Muscle of leg (tissue), 11 donors: ENCODE data around the gene SNX12. TPM values are rescaled to one million over a fixed set of nuclear protein-coding genes. Genes with fewer than 3 reads are reported as not detected.

Source experiments
- DNase-seq: peaks from one replicate; pipeline ENCODE4 v3.0.0; 2013
- H3K27ac ChIP-seq: one replicate; pipeline ENCODE4 v1.5.1; 2013; ENCODE audit warnings: mild to moderate bottlenecking, low read length, control low read depth
- H3K27me3 ChIP-seq: one replicate; pipeline ENCODE4 v1.6.1; 2013; ENCODE audit warnings: low read length; ENCODE audit not compliant: control insufficient read depth, insufficient read depth
- H3K36me3 ChIP-seq: one replicate; pipeline ENCODE4 v1.6.1; 2013; ENCODE audit warnings: low read length; ENCODE audit not compliant: control insufficient read depth, insufficient read depth
- H3K4me1 ChIP-seq: one replicate; pipeline ENCODE4 v1.6.1; 2013; ENCODE audit warnings: low read length; ENCODE audit not compliant: control insufficient read depth, insufficient read depth
- H3K4me3 ChIP-seq: one replicate; pipeline ENCODE4 v1.5.1; 2013; ENCODE audit warnings: low read length, control low read depth
- H3K9me3 ChIP-seq: replicated peaks from 2 replicates; pipeline ENCODE4 v1.6.1; 2013; ENCODE audit warnings: low read depth, low read length; ENCODE audit not compliant: control insufficient read depth
- WGBS: methylation state at CpG from one replicate; pipeline ENCODE4 v1.1.5; 2013; ENCODE audit warnings: missing lambda C conversion rate; ENCODE audit not compliant: insufficient coverage; 5-methylcytosine and 5-hydroxymethylcytosine counted together
- polyA plus RNA-seq, 8 donors: library from polyadenylated mRNA; unstranded; fragments of 120-200 nt; gene quantifications; one replicate each; pipeline versions ENCODE4 v1.2.1 to v1.2.3, GENCODE V29; 2013; ENCODE audit warnings: inconsistent platforms in 1 of 8, low replicate concordance in 1 of 8; ENCODE audit not compliant: insufficient read length in 8 of 8, insufficient read depth in 1 of 8
- total RNA-seq: library from RNA; stranded (reverse); fragments of 120-200 nt; gene quantifications from one replicate; pipeline ENCODE4 v1.2.4, GENCODE V29; 2013

SNX12 gene
- total and polyA plus RNA-seq, 9 donors, result 43.3 to 60.8 (median 51.7) TPM

DNA sequence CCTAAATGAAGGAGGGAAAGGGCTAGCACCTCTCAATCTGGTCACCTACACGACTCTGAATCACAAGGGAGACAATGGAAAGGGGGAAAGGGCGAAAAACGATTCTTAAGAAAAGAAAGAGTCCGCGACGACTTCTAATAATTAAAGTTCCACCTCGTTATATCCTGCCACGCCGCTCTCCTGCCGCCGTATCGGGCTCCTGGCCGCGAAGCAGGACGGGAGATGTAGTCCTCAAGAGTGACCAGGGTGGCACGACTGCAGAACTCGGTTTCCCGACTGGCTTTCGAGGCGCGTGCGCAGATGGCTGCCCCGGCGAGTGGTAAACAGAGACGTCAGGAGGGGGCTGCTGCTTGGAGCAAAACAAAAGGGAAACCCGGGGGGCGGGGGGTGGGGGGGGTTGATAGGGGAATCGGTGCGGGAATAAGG is 27.4 kb upstream of the SNX12 start, which contains the start of gene FOXO4:
Gene FOXO4, plus strand, starts transcription at position 297 of the 426 bp plus-strand sequence. CDS start 678 bp downstream, outside the sequence.
- peak; percentile 96 for DNase-seq
- H3K36me3 ChIP-seq, result no peaks in the 10 kb centered on the region
- WGBS, result 8% methylated on average over 19 of the region's 29 CpGs
- no peaks in the 10 kb centered on the region for H3K9me3 ChIP-seq
- peak within 1 kb of the TSS; percentile 62 for H3K4me3 ChIP-seq
- peaks cover 23% of the 10 kb centered on the region for H3K27me3 ChIP-seq
- peak within 1 kb of the TSS; percentile 89 for H3K27ac ChIP-seq
- peaks cover 16% of the 10 kb centered on the region for H3K4me1 ChIP-seq

- Histone ChIP-seq H3K9me3 (no peaks in the 10 kb centered on the region), H3K36me3 (no peaks in the 10 kb centered on the region), H3K27ac (no peak overlapping the region), H3K4me1 (peaks cover 13% of the 10 kb centered on the region), H3K4me3 (peak overlapping the region; percentile 62), H3K27me3 (peaks cover 21% of the 10 kb centered on the region)
- DNase-seq, result no peak
- 47% methylated on average over 4 of the region's 6 CpGs for WGBS
These were observed 26.9 kb upstream of the SNX12 start for GRCh38 chrX:71095033-71095432.

DNA sequence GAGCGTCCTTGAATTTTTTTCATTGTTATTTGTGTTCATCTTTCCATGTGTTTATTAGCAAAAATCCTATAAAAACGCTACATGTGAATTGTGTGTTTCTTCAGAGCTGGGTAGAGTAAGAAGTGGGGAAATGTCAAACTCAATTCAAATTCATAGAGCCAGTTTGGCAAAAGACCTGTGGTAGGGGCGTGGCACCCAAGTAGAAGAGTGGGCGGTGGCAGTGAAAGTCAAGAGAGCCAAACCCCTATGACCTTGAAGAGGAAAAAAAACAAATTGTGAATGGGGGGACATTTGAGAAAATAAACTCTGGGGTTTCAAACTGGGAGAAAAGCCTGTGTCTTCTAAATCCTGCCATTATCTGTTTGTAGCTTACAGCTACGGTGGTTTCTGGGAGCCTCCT is 23.1 kb upstream of the SNX12 start:
- no peak overlapping the region for H3K4me3 ChIP-seq
- peaks cover 7% of the 10 kb centered on the region for H3K27me3 ChIP-seq
- H3K36me3 ChIP-seq, result no peaks in the 10 kb centered on the region
- H3K4me1 ChIP-seq, result peaks cover 2% of the 10 kb centered on the region
- no peak for DNase-seq
- H3K9me3 ChIP-seq, result no peaks in the 10 kb centered on the region
- 80% methylated on average over 1 of the region's 5 CpGs for WGBS
- no peak overlapping the region for H3K27ac ChIP-seq

GRCh38 chrX:71085900-71086299 is 17.8 kb upstream of the SNX12 start:
- 83% methylated on average over 2 of the region's 4 CpGs for WGBS
- H3K9me3 ChIP-seq, result no peaks in the 10 kb centered on the region
- H3K27ac ChIP-seq, result no peak overlapping the region
- no peak for DNase-seq
- H3K27me3 ChIP-seq, result peaks cover 2% of the 10 kb centered on the region
- H3K4me1 ChIP-seq, result no peaks in the 10 kb centered on the region
- no peaks in the 10 kb centered on the region for H3K36me3 ChIP-seq
- no peak overlapping the region for H3K4me3 ChIP-seq

DNA sequence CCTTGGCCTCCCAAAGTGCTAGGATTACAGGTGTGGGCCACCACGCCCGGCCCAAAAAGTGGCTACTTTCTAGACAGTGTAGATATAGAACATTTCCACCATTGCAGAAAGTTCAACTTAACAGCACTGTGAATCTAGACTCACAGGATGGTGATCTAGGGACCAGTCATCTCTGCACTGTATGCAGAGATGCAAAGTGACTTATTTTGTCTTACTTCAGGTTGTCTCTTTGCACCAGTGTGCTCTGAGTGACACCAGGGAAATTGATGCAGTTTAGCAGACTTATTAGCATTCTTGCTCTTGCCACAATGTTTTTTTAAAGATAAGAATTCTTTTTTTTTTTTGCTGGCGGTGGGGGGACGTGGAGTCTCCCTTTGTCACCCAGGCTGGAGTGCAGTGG is 14.7 kb upstream of the SNX12 start:
- Histone ChIP-seq H3K9me3 (no peaks in the 10 kb centered on the region), H3K36me3 (no peaks in the 10 kb centered on the region), H3K27me3 (peaks cover 2% of the 10 kb centered on the region), H3K4me1 (no peaks in the 10 kb centered on the region), H3K4me3 (no peak overlapping the region), H3K27ac (no peak overlapping the region)
- no peak for DNase-seq
- WGBS, result 60% methylated on average over 1 of the region's 4 CpGs

GRCh38 chrX:71082124-71082647 is 14.1 kb upstream of the SNX12 start:
- WGBS, result 80% methylated on average over 1 of the region's 5 CpGs
- no peak for DNase-seq
- no peak overlapping the region for H3K4me3 ChIP-seq
- no peak overlapping the region for H3K27ac ChIP-seq
- no peaks in the 10 kb centered on the region for H3K36me3 ChIP-seq
- H3K27me3 ChIP-seq, result peaks cover 2% of the 10 kb centered on the region
- H3K4me1 ChIP-seq, result no peaks in the 10 kb centered on the region
- H3K9me3 ChIP-seq, result no peaks in the 10 kb centered on the region

GRCh38 chrX:71081330-71082123 is 13.4 kb upstream of the SNX12 start:
- no CpG with 5 or more reads among the region's 3 CpGs for WGBS
- H3K36me3 ChIP-seq, result no peaks in the 10 kb centered on the region
- no peaks in the 10 kb centered on the region for H3K9me3 ChIP-seq
- no peak for DNase-seq
- peaks cover 2% of the 10 kb centered on the region for H3K27me3 ChIP-seq
- H3K4me1 ChIP-seq, result no peaks in the 10 kb centered on the region
- H3K4me3 ChIP-seq, result no peak overlapping the region
- H3K27ac ChIP-seq, result no peak overlapping the region

- no peaks in the 10 kb centered on the region for H3K4me1 ChIP-seq
- H3K27me3 ChIP-seq, result peaks cover 2% of the 10 kb centered on the region
- no peak for DNase-seq
- WGBS, result 57% methylated on average over 3 of the region's 5 CpGs
- no peaks in the 10 kb centered on the region for H3K36me3 ChIP-seq
- no peak overlapping the region for H3K27ac ChIP-seq
- H3K9me3 ChIP-seq, result no peaks in the 10 kb centered on the region
- H3K4me3 ChIP-seq, result no peak overlapping the region
These were observed 2.4 kb upstream of the SNX12 start for GRCh38 chrX:71070531-71070930.

DNA sequence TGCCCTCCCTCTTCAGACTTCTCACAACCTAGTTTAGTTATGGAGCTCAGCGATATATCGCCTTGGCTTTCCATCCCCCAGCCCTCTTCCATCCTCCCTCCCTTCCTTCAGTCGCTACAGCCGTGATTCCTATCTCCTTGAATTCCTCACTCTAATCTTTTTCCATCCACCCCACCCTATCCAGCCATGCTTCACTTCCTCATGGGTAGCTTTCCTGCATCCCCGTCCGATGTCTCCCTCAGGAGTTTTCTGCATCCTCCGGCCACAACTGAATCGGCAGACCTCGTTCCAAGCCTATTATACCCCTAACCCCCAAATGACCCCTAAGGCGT is 456 bp downstream of the SNX12 start:
- WGBS, result 33% methylated on average over 10 of the region's 10 CpGs
- Histone ChIP-seq H3K9me3 (no peaks in the 10 kb centered on the region), H3K27ac (peak overlapping the region; percentile 90), H3K27me3 (peaks cover 2% of the 10 kb centered on the region), H3K36me3 (no peaks in the 10 kb centered on the region), H3K4me3 (peak overlapping the region; percentile 66), H3K4me1 (no peaks in the 10 kb centered on the region)
- DNase-seq, result no peak

DNA sequence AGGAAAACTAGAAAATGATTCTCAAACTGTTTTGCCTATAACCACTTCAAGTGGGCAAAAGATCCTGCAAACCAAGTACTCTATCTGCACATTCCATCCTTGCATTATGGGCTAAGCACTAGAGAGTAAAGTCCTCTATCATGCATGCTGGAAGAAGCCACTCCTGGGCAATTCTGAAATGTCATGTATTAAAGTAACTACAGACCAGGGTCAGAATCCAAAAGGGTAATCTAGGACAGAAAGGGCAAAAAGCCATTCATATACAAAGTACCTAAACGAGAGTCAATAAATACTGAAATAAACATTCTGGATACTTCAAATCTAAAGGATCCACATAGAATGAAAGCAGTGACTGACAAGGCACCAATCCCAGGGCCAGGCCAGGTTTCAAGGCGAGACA is 1.0 kb downstream of the SNX12 start:
- Histone ChIP-seq H3K27me3 (peaks cover 2% of the 10 kb centered on the region), H3K36me3 (no peaks in the 10 kb centered on the region), H3K9me3 (no peaks in the 10 kb centered on the region), H3K27ac (peak overlapping the region; percentile 90), H3K4me1 (no peaks in the 10 kb centered on the region), H3K4me3 (peak overlapping the region; percentile 66)
- DNase-seq, result no peak
- WGBS, result 20% methylated on average over 1 of the region's 2 CpGs
